HG02973 (cell line): ENCODE results near the gene RFC3.
"Not testable (repeated sequence)": the region's sequence is repeated elsewhere in the genome, so short reads cannot be mapped to it uniquely, and the experiment has no call there.

Source experiments
- ATAC-seq: cut with Tn5 transposase; IDR thresholded peaks from one replicate; pipeline ENCODE4 v1.9.1; 2021; ENCODE audit warnings: moderate library complexity; ENCODE audit not compliant: unreplicated experiment

Gene RFC3

GRCh38 chr13:33806470-33807248 is 11.3 kb upstream of the RFC3 start:
- ATAC-seq: no peak

DNA sequence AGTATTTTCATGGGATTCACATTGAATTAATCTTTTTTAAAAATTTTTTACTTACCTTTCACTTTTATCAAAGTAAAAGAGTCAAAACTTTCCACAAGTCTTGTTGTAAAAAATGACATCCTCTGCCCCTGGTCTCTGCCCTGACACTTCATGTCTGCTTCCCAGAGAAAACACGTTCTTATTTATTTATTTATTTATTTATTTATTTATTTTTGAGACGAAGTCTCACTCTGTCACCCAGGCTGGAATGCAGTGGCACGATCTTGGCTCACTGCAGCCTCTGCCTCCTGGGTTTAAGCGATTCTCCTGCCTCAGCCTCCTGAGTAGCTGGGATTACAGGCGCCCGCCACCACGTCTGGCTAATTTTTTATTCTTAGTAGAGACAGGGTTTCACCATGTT is 5.1 kb upstream of the RFC3 start:
- not testable (repeated sequence) for ATAC-seq

- ATAC-seq: no peak
These were observed 2.9 kb upstream of the RFC3 start for GRCh38 chr13:33815011-33815550.

DNA sequence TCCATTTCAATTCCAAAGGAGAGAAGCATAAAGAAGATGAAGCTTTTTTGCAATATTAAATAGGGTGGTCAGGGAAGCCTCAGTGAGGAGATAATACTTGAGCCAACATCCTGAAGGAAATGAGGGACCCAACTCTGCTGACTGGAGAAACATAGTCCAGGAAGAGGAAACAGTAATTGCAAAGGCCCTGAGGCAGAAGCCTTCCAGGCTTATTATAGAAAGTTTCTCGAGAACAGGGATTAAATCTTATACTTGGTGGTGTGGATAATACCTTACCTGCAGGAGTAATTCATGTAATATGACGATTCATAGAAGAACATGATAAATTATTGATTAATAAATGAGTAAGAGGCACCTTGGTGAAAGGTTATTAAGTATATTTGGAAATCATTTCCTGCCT is 1.0 kb upstream of the RFC3 start:
- ATAC-seq: no peak

- no peak for ATAC-seq
These were observed 442 bp upstream of the RFC3 start for GRCh38 chr13:33817513-33817900.

- no peak for ATAC-seq
These were observed 7.1 kb downstream of the RFC3 start for GRCh38 chr13:33825083-33825482.

- ATAC-seq: no peak
These were observed 9.2 kb downstream of the RFC3 start for GRCh38 chr13:33827139-33827538.

DNA sequence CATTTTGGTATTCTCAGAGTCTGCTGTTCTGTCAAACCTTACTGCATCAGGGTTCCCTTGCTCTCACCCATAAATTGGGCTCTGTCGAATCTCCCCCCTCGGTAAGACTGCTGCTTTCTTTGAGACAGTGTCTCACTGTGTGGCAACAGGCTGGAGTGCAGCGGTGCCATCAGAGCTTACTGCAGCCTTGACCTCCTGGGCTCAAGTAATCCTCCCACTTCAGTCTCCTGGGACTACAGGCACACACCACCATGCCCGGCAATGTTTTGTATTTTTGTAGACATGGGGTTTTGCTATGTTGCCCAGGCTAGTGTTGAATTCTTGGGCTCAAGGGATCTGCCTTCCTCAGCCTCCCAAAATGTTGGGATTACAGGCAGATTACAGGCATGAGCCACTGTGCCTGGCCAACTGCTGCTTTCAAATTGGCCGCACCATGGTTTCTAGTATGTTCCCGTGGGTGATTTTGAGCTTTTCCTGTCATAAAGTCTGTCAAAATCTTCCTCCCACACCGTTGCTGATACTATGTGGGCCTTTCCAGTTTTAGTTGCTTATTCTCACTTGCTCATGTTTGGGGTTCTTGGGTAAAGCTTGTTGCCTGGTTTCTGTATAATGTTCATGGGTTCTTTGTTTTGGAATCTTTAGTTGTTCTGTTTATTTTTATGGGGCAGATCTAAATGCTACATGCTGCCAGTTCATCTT is 10.6 kb downstream of the RFC3 start:
- peak; percentile 55 for ATAC-seq

DNA sequence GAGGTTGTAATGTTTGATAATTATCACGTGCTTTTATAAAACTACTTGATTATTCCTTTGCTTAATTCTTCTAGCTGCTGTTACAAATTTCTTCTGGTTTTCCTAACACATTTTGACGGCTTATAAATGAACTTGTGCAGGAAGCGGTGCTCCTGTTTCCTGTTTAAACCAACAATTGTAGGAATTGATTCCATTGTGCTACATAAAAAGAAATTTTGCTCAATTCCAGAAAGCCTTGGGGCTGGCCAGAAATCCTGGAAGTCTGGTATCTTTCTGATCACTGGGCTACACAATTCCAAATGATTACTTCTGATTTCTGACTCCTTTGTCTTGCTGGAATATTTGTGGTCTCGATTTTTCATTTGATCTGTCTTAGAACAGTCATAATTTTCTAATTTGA is 14.9 kb downstream of the RFC3 start:
- no peak for ATAC-seq

- no peak for ATAC-seq
These were observed 20.7 kb downstream of the RFC3 start for GRCh38 chr13:33838647-33839046.

DNA sequence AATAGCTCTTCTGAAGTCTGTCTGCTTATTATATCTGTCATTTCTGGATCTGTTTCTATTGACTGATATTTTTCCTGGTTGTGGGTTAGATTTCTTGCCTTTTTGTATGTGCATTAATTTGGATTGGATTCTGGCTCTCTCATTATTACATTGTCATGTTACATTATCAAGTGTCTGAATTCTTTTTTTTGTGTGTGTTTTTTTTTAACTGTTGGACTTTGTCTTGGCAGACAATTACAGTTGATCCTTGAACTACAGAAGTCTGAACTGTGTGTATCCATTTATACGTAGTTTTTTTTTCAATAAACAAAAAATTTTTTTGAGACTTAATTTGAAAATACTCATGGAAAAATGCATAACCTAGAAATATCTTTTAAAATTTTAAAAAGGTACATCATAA is 22.5 kb downstream of the RFC3 start:
- ATAC-seq: no peak

DNA sequence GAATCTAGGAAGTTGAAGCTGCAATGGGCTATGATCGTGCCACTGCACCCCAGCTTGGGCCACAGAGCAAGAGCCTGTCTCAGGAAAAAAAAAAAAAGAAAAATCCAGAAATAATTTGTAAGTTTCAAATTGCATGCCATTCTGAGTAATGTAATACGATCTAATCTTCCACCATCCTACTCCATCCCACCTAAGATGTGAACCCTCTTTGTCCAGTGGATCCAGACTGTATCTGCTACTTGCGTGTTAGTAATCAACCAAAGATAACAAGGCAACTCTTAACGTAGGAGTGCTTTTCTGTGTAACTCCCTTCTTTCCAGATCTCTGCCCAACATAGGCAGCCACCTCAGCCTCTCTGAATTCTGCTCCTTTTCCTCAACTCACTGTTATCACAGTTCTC is 24.3 kb downstream of the RFC3 start:
- no peak for ATAC-seq

GRCh38 chr13:33842986-33843385 is 25.0 kb downstream of the RFC3 start:
- ATAC-seq: no peak

DNA sequence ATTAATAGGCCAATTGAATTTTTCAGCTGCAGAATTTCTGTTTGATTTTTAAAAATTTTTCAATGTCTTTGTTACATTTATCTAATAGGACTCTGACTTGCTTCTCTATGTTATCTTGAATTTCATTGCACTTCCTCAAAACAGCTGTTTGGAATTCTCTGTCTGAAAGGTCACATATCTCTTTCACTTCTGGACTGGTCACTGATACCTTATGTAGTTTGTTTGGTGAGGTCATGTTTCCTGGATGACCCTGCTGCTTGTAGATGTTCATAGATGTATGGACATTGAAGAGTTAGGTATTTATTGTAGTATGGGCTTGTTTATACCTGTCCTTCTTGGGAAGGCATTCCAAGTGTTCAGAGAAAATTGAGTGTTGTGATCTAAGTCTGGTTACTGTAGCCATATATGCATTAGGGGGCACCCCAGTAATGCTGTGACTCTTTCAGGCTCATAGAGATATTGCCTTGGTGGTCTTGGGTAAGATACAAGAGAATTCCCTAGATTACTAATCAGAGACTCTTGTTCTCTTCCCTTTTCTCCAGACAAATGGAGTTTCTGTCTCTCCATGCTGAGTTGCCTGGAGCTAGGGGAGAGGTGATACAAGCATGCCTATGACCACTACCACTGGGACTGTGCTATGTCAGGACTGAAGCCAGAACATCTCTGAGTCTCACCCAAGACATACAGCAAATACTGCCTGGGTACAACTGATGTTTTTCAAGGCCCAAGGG is 27.8 kb downstream of the RFC3 start:
- no peak for ATAC-seq

DNA sequence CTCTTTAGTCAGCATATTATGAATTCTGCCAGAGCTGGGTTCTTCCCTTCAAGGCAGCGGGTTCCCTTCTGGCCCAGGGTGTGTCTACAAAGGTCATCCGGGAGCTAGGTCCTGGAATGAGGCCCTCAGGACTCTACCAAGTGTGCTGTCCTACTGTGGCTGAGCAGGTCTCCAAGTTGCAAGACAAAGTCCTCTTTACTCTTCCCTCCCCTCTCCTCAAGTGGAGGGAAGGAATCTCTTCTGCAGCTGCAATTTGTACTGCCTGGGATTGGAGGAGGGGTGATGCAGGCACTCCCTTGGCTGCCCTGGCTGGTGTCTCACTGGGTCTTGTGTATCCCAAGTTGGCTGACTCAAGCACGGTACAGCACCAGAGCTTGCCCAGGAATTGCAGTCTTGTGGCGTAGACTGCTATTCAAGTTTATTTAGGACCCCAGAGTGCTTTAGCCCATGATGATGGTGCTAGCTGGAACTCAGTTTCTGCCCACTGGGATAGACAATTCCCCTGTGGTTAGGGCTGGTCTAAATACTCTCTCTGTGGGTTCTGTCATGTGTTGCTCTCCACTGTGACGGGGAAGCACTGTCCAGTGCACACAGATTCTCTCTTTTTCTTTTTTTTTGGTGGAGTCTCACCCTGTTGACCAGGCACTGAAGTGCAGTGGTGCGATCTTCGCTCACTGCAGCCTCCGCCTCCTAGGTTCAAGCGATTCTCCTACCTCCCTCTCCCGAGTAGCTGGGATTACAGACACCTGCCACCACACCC is 28.5 kb downstream of the RFC3 start:
- no peak for ATAC-seq

- ATAC-seq: no peak
These were observed 31.3 kb downstream of the RFC3 start for GRCh38 chr13:33849211-33849610.

DNA sequence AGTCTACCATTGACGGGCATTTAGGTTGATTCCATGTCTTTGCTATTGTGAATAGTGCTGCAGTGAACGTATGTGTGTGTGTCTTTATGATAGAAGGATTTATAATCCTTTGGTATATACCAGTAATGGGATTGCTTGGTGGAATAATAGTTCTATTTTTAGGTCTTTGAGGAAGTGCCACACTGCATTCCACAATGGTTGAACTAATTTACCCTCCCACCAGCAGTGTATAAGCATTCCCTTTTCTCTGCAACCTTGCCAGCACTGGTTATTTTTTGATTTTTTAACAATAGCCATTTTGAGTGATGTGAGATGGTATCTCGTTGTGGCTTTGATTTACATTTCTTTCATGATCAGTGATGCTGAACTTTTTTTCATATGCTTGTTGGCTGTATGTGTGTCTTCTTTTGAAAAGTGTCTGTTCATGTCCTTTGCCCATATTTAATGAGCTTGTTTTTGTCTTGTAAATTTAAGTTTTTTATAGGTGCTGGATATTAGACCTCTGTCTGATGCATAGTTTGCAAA is 37.5 kb downstream of the RFC3 start:
- no peak for ATAC-seq

- ATAC-seq: no peak
These were observed 41.8 kb downstream of the RFC3 start for GRCh38 chr13:33859691-33860303.

- ATAC-seq: no peak
These were observed 42.6 kb downstream of the RFC3 start for GRCh38 chr13:33860526-33860925.

DNA sequence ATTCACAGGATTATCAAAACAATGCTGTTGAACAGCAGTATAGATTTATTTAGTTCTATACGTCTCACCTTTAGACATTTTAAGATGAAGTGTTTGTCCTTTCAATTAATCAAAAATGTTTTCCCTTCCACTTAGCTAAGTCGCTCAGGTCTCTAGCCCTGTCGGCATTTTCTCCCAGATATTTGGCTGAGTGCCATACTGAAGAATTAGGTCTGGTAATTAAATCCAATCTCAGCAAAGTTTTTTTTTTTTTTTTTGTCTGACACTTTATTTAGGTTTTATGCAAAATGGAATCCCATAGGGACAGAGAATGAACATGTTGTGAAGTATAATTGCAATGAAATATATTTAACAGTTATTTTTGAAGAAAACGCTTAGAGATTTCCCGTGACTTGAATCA is 44.1 kb downstream of the RFC3 start:
- no peak for ATAC-seq
